Ishikawa (cell line): ENCODE results near the gene UHRF2.

ENCODE experiments used
- CEBPB ChIP-seq: IDR thresholded peaks from 2 replicates; pipeline ENCODE4 v1.6.1; 2012
- CREB1 ChIP-seq: IDR thresholded peaks from 2 replicates; pipeline ENCODE4 v1.6.1; 2012; ENCODE audit warnings: low read depth
- EGR1 ChIP-seq: IDR thresholded peaks from 2 replicates; pipeline ENCODE4 v1.6.1; 2012
- EP300 ChIP-seq: IDR thresholded peaks from 2 replicates; pipeline ENCODE4 v1.6.1; 2012; ENCODE audit warnings: borderline replicate concordance
- FOXM1 ChIP-seq: IDR thresholded peaks from 2 replicates; pipeline ENCODE4 v1.6.1; 2012; ENCODE audit warnings: low read depth, borderline replicate concordance
- MAX ChIP-seq: IDR thresholded peaks from 2 replicates; pipeline ENCODE4 v1.6.1; 2012
- NFIC ChIP-seq: IDR thresholded peaks from 2 replicates; pipeline ENCODE4 v1.6.1; 2012
- RAD21 ChIP-seq: IDR thresholded peaks from 2 replicates; pipeline ENCODE4 v1.6.1; 2012; ENCODE audit warnings: low read depth
- REST ChIP-seq: IDR thresholded peaks from 2 replicates; pipeline ENCODE4 v1.6.1; 2012; ENCODE audit warnings: low read depth, mild to moderate bottlenecking
- TAF1 ChIP-seq: IDR thresholded peaks from 2 replicates; pipeline ENCODE4 v1.6.1; 2012; ENCODE audit warnings: low read depth, mild to moderate bottlenecking
- TCF12 ChIP-seq: IDR thresholded peaks from 2 replicates; pipeline ENCODE4 v1.6.1; 2012; ENCODE audit warnings: low read depth
- TEAD4 ChIP-seq: IDR thresholded peaks from 2 replicates; pipeline ENCODE4 v1.6.1; 2012
- USF1 ChIP-seq: IDR thresholded peaks from 2 replicates; pipeline ENCODE4 v1.6.1; 2012
- YY1 ChIP-seq: IDR thresholded peaks from 2 replicates; pipeline ENCODE4 v1.6.1; 2012; ENCODE audit warnings: low read depth
- ZBTB7A ChIP-seq: IDR thresholded peaks from 2 replicates; pipeline ENCODE4 v1.6.1; 2012; ENCODE audit warnings: low read depth

Gene UHRF2

GRCh38 chr9:6484210-6484609, 71.2 kb downstream of the UHRF2 start:
- TF ChIP-seq MAX, result no peak
- TF ChIP-seq ZBTB7A, result no peak
- no peak for TF ChIP-seq EP300
- no peak for TF ChIP-seq REST
- TF ChIP-seq FOXM1, result no peak
- no peak for TF ChIP-seq YY1
- no peak for TF ChIP-seq RAD21
- TF ChIP-seq TEAD4, result no peak

- TF ChIP-seq ZBTB7A, result no peak
- no peak for TF ChIP-seq FOXM1
- no peak for TF ChIP-seq TAF1
- TF ChIP-seq REST, result no peak
- TF ChIP-seq CREB1, result no peak
- TF ChIP-seq YY1, result no peak
- TF ChIP-seq RAD21, result no peak
- TF ChIP-seq TCF12, result no peak
- no peak for TF ChIP-seq CEBPB
- no peak for TF ChIP-seq EGR1
- no peak for TF ChIP-seq NFIC
Observed at GRCh38 chr9:6488395-6488794, 75.4 kb downstream of the UHRF2 start.

- TF ChIP-seq REST (no peak), EP300 (no peak)
Observed at GRCh38 chr9:6489099-6489498, 76.1 kb downstream of the UHRF2 start.

GRCh38 chr9:6490863-6491262, 77.9 kb downstream of the UHRF2 start:
- TF ChIP-seq FOXM1, result no peak
- no peak for TF ChIP-seq EGR1
- no peak for TF ChIP-seq REST
- TF ChIP-seq MAX, result no peak
- TF ChIP-seq TEAD4, result no peak
- no peak for TF ChIP-seq USF1
- no peak for TF ChIP-seq YY1
- TF ChIP-seq ZBTB7A, result no peak

- TF ChIP-seq CEBPB (no peak), REST (no peak), TAF1 (no peak), CREB1 (no peak), RAD21 (no peak)
Observed at GRCh38 chr9:6495466-6495865, 82.5 kb downstream of the UHRF2 start.
